8988T (cell line): ENCODE data around the gene ALDH1L2.

Source experiments
- DNase-seq: peaks from one replicate; pipeline ENCODE4 v3.0.0; 2011

ALDH1L2 gene

GRCh38 chr12:104975587-104976343 lies 108.5 kb downstream of the ALDH1L2 start:
- DNase-seq: no peak

GRCh38 chr12:104974626-104975290 lies 109.5 kb downstream of the ALDH1L2 start:
- no peak for DNase-seq

- DNase-seq: no peak
These were observed 111.0 kb downstream of the ALDH1L2 start for GRCh38 chr12:104973250-104973649.

DNA sequence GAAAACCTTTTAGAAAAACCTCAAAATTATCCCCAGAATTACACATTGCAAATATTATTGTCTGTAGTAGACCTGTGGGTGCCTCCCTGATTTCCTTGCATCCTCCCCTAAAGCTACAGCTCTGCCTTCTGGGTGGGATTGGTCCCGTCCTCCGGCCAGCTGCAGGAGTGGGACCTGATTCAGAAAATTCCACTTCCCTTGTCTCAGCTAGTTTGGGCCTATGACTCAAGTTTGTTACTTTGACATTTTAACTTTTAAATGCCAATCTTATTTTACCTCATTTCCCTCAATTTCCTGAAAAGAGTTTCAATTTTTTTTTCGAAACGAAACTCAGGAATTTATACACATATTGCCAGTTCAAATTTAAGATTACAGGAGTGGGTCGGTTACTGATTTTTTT lies 113.0 kb downstream of the ALDH1L2 start:
- no peak for DNase-seq
